Body of pancreas (tissue), 4 donors: ENCODE measurements around the gene GIT1. TPM values are rescaled to one million over a fixed set of nuclear protein-coding genes. Genes with fewer than 3 reads are reported as not detected.
A peak's percentile ranks its signal among the peaks of the same experiment; 100 is the strongest.

Experiments used
- ATAC-seq: fragments of 150-250 bp; one replicate; pipeline ENCODE4 v1.9.1; 2016
- DNase-seq, 4 donors: peaks; one replicate each; pipeline ENCODE4 v3.0.0-alpha.2; 2019
- H3K27ac ChIP-seq, 4 donors: fragments of 200-600 bp; sonication (generic); 1 replicate in 3 of 4; 2 replicates in 1 of 4; pipeline versions ENCODE4 v1.5.1 to v1.6.1; 2016 to 2019; ENCODE audit warnings: mild to moderate bottlenecking in 1 of 4, mixed read lengths in 1 of 4, moderate library complexity in 1 of 4
- H3K27me3 ChIP-seq, 2 donors: fragments of 200-600 bp; sonication (generic); one replicate each; pipeline ENCODE4 v1.6.0; 2016; ENCODE audit warnings: mild to moderate bottlenecking in 1 of 2
- H3K36me3 ChIP-seq, 2 donors: fragments of 200-600 bp; sonication (generic); replicated peaks in 1 of 2; 2 replicates each; pipeline ENCODE4 v1.5.1; 2016; ENCODE audit warnings: low read depth in 2 of 2; ENCODE audit not compliant: insufficient read depth in 1 of 2
- H3K4me1 ChIP-seq: fragments of 200-600 bp; sonication (generic); one replicate; pipeline ENCODE4 v1.6.0; 2016
- H3K4me3 ChIP-seq, 2 donors: fragments of 200-600 bp; sonication (generic); 1 replicate in 1 of 2; 2 replicates in 1 of 2; pipeline ENCODE4 v1.5.1; 2016 to 2019
- H3K9me3 ChIP-seq, 3 donors: fragments of 200-600 bp; sonication (generic); 1 replicate in 2 of 3; 2 replicates in 1 of 3; pipeline ENCODE4 v1.5.1; 2016
- POLR2A ChIP-seq, 3 donors: fragments of 450-650 bp; IDR thresholded peaks; one replicate each; pipeline ENCODE4 v1.6.1; 2016; ENCODE audit warnings: antibody characterized with exemption in 3 of 3, mild to moderate bottlenecking in 2 of 3
- WGBS, 2 donors: methylation state at CpG; one replicate each; pipeline ENCODE4 v1.1.5; 2017; 5-methylcytosine and 5-hydroxymethylcytosine counted together
- intact Hi-C: fragments of 100-400 bp; cut with DNase I; formaldehyde crosslinking; loops from one replicate; pipeline ENCODE4 v1.15.1; 2023
- total RNA-seq, 2 donors: library from RNA; depleted of rRNA; stranded (reverse); fragments of >200 nt; gene quantifications; one replicate each; pipeline ENCODE4 v1.1.0, GENCODE V29; 2016
- TF ChIP-seq, protein P1 (sequence below), 7 experiments: fragments of 450-650 bp in 4 of 7; fragments of 200-600 bp in 3 of 7; sonication (generic) in 3 of 7; IDR thresholded peaks; one replicate each; pipeline ENCODE4 v1.5.1; 2016 to 2019; ENCODE audit warnings: antibody characterized with exemption in 7 of 7

Gene GIT1
- total RNA-seq, 2 donors from 2014 or later: 26.7 to 34.3 TPM

DNA sequence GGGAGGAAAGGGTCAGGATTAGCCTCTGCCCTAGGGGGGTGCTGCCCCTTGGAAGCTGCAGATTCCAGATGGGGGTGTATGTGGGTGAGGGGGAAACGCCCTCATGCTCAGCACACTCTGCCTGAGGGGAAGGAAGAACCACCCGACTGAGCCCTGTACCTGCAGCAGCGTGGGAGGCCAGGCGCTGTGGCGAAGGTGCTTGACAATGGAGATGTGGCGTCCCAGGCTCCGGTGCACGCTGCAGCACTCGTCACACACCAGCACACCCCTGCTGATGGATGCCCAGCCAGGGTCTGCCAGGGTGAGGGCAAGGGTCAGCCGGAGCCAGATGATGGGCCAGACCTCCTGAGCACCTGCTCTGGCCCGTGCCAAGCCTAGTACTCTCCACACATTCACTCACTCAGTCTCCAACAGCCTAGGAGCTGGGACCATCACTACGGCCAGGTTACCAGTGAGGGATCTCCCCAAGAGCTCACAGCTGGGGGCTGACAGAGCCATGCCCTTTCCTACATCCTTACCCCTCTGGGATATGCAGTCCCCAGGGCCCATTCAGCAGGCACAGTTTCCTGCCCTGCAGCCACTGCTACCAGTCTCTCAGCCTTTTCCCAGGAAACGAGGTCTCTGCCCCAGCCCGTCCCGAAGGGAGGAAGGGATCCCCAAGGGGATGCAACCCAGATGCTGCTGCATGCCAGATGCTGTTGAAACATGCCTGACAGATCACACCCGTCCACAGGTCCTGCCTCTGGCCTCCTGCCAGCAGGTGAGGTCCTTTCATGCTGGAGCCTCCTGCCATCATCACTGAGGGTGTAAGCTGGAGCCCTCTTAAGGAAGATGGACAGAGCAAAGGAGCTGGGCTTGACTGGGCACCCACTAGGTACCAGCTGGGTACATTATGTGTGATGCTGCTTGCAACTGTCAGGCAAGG is 5.9 kb downstream of the GIT1 start:
- TF ChIP-seq POLR2A (IDR thresholded peaks at IDR 0.05): no peak
- TF ChIP-seq, protein P1, sequence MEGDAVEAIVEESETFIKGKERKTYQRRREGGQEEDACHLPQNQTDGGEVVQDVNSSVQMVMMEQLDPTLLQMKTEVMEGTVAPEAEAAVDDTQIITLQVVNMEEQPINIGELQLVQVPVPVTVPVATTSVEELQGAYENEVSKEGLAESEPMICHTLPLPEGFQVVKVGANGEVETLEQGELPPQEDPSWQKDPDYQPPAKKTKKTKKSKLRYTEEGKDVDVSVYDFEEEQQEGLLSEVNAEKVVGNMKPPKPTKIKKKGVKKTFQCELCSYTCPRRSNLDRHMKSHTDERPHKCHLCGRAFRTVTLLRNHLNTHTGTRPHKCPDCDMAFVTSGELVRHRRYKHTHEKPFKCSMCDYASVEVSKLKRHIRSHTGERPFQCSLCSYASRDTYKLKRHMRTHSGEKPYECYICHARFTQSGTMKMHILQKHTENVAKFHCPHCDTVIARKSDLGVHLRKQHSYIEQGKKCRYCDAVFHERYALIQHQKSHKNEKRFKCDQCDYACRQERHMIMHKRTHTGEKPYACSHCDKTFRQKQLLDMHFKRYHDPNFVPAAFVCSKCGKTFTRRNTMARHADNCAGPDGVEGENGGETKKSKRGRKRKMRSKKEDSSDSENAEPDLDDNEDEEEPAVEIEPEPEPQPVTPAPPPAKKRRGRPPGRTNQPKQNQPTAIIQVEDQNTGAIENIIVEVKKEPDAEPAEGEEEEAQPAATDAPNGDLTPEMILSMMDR (IDR thresholded peaks at IDR 0.05): no peak
- intact Hi-C loops: no loop called here
- no peaks in the 10 kb centered on the region for H3K9me3 ChIP-seq
- H3K36me3 ChIP-seq: no peaks in the 10 kb centered on the region
- no peaks in the 10 kb centered on the region for H3K27me3 ChIP-seq
- WGBS, 2 donors: 84 to 91% methylated on average over 11 to 16 of the region's 16 CpGs
- H3K4me1 ChIP-seq: peaks cover 15% of the 10 kb centered on the region
- H3K27ac ChIP-seq: no peak overlapping the region
- ATAC-seq: no peak
- H3K4me3 ChIP-seq: no peak overlapping the region
- DNase-seq: peak in 1 of 4 donors; percentile 24

DNA sequence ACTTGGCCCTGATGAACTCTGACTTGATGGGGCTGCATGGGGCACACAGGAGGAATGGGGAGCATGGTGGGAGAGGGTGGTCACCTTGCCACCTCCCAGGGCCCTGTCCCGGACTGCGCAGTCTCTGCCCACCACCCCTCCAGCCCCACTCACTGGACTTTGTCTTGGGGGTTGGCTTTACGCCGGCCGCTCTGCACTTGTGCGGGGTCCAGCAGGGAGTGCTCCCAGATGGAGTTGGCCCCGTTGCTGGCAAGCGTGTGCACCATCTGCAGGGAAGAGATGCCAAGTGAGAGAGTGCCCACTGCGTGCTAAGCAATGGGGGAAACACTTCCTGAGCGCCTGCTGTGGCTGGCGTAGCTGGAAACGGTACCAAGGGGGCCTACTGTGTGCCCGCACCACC is 6.7 kb downstream of the GIT1 start:
- no peaks in the 10 kb centered on the region for H3K27me3 ChIP-seq
- 87 to 90% methylated on average over 6 to 13 of the region's 13 CpGs for WGBS, 2 donors
- peaks cover 7% of the 10 kb centered on the region for H3K4me1 ChIP-seq
- TF ChIP-seq, protein P1 (IDR thresholded peaks at IDR 0.05): no peak
- no peak for TF ChIP-seq POLR2A (IDR thresholded peaks at IDR 0.05)
- no peak for ATAC-seq
- H3K9me3 ChIP-seq: no peaks in the 10 kb centered on the region
- intact Hi-C loops: no loop called here
- no peaks in the 10 kb centered on the region for H3K36me3 ChIP-seq
- H3K4me3 ChIP-seq: no peak overlapping the region
- DNase-seq: no peak
- no peak overlapping the region for H3K27ac ChIP-seq

DNA sequence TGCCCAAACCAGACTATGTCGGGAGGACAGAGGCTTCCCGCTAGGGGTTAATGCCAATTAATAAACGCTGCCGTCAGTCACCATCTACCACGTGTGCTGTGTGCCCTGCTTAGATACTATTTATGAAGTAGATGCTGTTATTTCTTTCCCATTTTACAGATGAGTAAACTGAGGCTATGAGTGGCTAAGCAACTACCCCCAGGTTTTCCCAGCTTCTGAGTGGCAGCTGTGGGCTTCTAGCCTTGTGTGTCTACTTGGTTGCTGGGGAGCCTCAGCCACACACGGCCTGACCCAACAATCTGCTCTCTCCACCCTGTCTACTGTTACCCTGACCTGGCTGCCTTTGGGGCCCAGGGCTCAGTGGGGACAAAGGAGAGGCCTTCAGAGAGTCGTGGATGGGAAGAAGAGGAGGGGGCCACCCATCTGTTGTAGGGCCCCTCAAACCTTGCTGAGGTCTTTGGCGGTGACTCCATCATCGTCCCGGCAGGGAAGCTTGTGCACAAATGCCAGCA is 7.1 kb downstream of the GIT1 start:
- DNase-seq (no peak), ATAC-seq (no peak)
- no peaks in the 10 kb centered on the region for H3K9me3 ChIP-seq
- H3K4me1 ChIP-seq: peaks cover 3% of the 10 kb centered on the region
- TF ChIP-seq, protein P1 (IDR thresholded peaks at IDR 0.05): no peak
- no peak for TF ChIP-seq POLR2A (IDR thresholded peaks at IDR 0.05)
- no peak overlapping the region for H3K4me3 ChIP-seq
- H3K27ac ChIP-seq: no peak overlapping the region
- intact Hi-C loops: no loop called here
- no peaks in the 10 kb centered on the region for H3K36me3 ChIP-seq
- H3K27me3 ChIP-seq: no peaks in the 10 kb centered on the region
- whole genome bisulfite sequencing, 2 donors: 74 to 89% methylated on average over 7 to 10 of the region's 10 CpGs

DNA sequence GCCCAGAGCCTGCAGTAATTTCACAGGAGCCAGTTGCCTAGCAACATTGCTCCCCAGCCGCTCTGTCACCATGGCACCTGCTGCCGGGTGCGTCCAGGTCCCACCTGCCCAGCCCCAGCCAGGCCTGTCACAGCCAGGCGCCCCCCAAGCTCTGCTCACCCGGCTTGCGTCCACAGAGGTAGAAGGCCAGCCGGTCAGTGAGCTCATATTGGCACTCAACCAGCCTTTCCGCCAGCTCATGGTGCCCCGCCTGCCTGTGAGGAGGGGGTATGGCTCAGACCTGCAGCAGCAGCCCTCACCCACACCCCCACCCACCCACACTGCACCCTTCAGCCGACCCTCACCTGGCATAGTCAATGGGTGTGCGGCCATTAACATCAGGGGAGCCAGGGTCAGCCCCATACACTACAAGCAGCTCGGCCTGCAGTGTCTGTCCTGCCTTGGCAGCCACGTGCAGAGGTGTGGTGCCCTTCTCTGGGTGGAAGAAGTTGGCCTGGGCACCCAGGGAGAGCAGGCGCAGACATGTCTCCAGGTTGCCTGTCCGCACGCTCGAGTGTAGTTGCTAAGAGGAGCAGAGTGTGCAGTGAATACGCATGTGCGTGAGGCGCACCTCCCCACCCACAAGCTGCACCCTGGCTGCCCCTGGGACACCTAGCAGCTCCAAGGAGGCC is 7.7 kb downstream of the GIT1 start:
- Histone ChIP-seq H3K9me3 (no peaks in the 10 kb centered on the region), H3K27me3 (no peaks in the 10 kb centered on the region), H3K36me3 (no peaks in the 10 kb centered on the region), H3K4me3 (no peak overlapping the region), H3K27ac (no peak overlapping the region), H3K4me1 (no peaks in the 10 kb centered on the region)
- TF ChIP-seq POLR2A (IDR thresholded peaks at IDR 0.05): no peak
- TF ChIP-seq, protein P1 (IDR thresholded peaks at IDR 0.05): no peak
- 82 to 98% methylated on average over 8 to 20 of the region's 20 CpGs for WGBS, 2 donors
- ATAC-seq (no peak), DNase-seq (peak in 2 of 4 donors; percentile 7 to 14)
- intact Hi-C loops: no loop called here
